GM20431 (cell line): ENCODE results near the gene NANS.

Experiments
- in situ Hi-C: fragments of 300-500 bp; cut with MseI, MboI; formaldehyde crosslinking; loops from one replicate; pipeline ENCODE4 v1.15.0; 2020; ENCODE audit warnings: low sequenced_read_pairs; ENCODE audit not compliant: unreplicated experiment

Gene NANS

DNA sequence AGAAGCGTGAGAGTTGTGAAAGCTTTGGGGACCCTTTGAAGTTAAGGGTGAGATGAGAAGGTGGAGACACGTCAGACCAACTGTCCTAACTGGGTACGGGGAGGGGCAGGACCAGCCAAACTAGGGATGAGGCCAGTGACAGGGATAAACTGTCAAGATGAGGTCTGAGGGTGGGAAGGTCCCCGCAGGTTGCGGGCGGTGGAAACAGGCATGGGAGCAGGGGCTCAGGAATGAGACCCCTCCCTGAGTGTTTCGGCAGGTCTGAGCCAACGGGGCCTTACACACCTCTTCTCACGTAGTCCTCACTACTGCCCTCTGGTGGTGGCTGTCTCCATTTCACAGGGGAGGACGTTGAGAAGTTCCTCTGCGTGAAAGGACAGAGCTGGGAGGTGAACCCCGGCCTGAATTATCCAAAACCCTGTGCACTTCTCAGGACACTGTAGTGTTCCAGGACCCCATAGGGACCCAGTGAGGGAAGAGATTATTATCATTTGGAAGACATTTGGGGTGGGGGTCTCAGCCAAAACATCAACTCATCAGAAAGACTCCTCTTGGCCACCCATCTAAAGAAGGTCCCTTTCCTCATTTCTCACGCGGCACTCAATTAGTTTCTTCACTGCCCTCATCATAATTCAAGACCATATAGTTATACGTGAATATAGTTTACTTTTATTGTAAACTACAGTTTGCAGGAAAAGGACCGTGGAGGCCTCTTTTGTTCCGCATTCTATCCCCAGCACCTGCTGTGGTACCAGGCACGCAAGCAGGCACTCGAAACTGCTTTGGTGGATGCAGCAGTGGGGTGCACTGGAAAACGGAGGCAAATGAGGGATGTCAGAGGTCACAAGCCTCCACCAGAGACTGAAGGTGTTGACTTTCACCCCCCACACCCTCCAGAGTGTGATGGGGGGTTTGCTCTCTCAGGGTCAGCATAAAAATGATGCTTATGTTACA lies 21.7 kb upstream of the NANS start:
- in situ Hi-C loops, result loop anchor here (10.0 kb wide), 1 partner anchor 110 kb away; the partner anchor contains the start of gene TRMO

DNA sequence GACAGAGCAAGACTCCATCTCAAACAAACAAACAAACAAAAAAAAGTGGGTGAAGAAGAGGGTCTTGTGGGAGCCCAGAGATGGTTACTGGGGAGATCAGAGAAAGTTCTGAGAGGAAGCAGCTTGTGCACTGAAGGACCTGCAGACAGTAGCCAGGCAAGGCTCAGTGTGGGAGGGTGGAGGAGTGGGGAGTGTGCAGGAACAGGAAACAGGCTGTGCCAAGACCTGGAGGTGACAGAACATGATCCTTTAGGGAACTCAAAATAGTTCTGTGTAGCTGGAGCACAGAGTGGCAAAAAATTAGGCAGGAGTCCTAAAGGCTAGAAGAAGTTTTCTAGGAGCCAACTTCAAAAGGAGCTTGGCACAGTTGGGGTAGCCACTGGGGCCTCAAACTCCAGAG lies 19.2 kb upstream of the NANS start:
- in situ Hi-C loops, result loop anchor here (10.0 kb wide), 1 partner anchor 113 kb away; the partner anchor contains the start of gene TRMO

DNA sequence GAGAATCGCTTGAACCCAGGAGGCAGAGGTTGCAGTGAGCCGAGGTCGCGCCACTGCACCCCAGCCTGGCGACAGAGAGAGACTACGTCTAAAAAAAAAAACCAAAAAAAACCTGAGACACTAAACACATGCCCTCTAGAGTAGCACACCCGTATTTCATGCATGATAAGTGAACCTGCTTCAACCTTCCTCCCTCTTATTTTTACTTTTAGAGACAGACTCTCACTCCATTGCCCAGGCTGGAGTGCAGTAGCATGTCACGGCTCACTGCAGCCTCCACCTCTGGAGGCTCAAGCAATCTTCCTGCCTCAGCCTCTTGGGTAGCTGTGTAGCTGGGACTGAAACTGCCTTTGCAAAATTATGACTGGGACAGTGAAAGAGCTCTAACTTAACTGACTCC lies 17.6 kb upstream of the NANS start:
- in situ Hi-C loops, result loop anchor here (10.0 kb wide), 1 partner anchor 114 kb away; the partner anchor contains the start of gene TRMO

DNA sequence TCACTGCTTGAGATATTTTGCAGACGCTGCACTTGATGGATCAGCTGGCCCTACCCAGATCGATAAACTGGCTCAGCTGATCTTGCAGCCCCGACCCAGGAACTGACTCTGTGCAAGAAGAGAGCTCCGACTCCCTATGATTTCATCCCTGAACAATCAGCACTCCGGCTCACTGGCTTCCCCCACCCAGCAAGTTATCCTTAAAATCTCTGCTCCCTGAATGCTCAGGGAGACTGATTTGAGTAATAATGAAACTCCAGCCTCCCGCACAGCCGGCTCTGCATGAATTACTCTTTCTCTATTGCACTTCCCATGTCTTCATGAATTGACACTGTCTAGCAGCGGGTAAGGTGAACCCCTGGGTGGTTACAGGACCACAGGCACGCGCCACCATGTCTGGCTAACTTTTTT lies 16.9 kb upstream of the NANS start:
- in situ Hi-C loops, result loop anchor here (10.0 kb wide), 1 partner anchor 115 kb away; the partner anchor contains the start of gene TRMO

DNA sequence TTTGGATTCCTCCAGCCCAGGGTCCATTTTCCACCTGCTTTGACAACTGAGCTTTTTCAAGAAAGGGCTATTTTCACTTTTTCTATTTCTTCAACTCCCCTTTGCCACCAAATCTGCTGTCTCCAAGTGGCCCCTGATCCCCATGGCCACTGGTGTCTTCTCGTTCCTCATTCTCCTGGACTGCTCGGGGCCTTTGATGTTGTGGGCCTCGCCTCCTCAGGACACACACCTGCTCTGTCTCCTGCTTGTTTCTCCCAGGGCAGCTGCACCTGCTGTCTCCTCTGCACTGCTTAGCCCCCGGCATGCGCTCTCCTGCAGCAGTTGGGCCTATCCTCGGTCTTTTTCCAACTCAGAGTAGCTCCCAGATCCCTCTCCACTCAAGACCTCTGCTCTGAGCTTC lies 16.3 kb upstream of the NANS start:
- in situ Hi-C loops, result no loop called here

DNA sequence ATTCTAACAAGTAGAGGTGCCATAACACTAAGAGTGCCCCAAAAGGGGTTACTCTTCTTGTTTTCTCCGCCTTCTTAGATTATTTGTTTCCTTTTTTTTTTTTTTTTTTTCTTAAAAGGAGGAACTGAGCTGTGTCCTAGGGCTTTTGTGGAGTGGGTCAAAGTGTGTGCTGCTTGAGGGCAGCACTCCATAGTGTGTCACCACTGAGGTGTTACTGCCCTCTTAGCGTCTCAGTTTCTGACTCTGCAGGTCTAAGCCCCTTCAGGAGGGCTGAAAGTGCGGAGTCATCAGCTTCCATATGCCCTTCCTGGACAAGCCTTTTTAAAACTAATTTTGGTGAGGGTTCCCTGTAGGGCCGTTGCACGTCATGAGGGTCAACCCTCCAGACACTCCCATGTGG lies 12.6 kb upstream of the NANS start:
- in situ Hi-C loops, result no loop called here

DNA sequence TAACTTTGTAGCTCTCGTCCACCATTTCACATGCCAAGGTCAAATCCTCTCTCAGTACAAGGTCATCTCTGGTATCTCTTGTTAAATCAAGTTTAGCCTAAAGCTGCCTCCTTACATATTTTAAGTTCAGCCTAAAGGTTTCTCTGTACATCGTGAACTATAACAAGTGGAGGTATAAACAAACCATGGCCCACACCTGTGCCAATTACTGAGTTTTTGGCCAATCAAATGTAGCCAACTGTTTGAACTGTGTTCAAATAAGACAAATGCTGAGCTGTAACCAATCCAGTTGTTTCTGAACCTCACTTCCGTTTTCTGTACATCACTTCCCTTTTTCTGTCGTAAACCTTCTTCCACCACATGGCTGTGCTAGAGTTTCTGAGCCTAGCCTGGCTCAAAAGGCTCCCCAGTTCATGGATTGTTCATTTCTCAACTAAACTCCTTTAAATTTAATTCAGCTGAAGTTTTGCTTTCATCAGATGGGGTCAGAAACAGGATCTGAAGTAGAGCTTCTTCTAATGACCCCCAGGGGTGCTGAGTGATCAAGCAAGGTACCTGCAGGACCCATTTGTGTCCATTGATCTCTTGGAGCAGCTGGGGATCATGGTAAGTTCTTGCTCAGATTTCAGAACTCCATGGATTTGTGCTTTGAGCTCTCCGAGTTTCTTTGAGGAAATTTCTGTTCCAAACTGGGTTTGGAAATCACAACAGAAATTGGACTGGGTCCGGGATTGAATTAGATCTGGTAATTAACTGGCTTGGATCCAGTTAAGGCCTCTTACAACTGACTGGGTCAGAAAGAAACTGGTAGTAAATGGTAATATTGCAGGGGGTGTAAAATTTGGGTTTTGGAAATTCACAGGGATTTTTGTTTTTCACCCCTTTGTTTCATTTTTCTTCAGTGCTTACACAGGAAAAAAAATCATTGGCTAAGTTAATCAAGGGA lies 11.0 kb upstream of the NANS start:
- in situ Hi-C loops, result no loop called here

DNA sequence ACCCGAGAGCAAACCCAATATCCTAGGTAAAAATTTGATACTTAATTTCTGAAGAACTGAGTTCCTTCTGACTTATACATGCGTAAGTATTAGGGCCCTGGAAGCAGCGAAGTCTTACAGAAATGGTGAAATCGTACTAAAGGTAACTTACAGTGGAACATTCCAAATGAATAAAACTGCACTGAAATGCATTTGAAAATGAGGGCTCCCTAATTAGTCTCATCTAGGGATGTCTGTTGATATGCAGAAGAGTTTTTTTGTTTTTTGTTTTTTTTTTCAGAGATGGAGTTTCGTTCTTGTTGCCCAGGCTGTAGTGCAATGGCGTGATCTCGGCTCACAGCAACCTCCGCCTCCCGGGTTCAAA lies 10.4 kb upstream of the NANS start:
- in situ Hi-C loops, result no loop called here

DNA sequence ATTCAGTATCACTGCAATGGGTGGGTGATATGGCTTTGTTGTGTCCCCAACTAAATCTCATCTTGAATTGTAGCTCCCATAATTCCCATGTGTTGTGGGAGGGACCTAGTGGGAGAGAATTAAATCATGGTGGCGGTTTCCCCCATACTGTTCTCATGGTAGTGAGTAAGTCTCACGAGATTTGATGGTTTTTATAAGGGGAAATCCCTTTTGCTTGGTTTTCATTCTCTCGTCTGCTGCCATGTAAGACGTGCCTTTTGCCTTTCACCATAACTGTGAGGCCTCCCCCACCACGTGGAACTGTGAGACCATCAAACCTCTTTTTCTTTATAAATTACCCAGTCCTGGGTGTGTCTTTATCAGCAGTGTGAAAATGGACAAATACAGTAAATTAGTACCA lies 9.5 kb upstream of the NANS start:
- in situ Hi-C loops, result no loop called here

DNA sequence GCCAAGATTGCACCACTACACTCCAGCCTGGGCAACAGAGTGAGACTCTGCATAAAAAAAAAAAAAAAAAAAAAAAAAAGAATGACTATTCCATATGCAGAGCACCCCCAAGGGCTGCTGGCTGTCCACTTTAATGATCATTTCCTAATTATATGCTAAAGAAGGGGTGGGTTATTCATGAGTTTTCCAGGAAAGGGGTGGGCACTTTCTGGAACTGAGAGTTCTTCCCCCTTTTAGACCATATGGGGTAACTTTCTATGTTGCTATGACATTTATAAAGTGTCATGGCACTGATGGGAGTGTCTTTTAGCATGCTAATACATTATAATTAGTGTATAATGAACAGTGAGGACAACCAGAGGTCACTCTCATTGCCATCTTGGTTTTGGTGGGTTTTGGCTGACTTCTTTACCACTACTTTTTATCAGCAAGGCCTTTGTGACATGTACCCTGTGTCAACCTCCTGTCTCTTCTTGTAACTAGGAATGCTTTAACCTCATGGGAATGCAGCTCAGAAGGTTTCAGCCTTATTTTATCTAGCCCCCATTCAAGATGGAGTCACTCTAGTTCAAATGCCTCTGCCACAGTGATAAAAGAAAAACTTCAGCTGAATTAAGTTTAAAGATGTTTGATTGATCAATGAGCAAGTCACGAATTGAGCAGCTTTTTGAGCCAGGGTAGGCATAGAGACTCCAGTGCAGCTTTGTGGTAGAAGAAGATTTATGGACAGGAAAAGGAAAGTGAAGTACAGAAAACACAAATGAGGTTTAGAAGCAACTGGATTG lies 7.1 kb upstream of the NANS start:
- in situ Hi-C loops, result no loop called here

DNA sequence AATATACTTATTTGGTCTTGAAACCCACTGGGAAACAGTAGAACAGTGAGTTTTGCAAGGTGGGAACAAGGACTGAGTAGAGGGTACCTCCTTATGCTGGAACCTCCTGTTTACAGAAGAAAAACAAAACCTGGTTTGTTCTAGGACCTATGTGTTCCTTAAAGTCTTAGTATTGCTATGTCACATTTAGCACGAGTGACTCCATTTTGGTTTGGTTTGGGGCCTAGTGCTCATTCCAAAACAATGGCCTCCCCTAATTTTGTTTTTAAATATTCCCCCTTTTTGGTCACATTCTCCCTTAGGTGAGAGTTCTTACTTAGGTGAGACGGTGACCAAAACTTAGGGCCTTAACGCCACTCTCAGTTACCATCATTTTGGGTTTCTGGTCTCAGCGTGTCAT lies 6.2 kb upstream of the NANS start:
- in situ Hi-C loops, result no loop called here

DNA sequence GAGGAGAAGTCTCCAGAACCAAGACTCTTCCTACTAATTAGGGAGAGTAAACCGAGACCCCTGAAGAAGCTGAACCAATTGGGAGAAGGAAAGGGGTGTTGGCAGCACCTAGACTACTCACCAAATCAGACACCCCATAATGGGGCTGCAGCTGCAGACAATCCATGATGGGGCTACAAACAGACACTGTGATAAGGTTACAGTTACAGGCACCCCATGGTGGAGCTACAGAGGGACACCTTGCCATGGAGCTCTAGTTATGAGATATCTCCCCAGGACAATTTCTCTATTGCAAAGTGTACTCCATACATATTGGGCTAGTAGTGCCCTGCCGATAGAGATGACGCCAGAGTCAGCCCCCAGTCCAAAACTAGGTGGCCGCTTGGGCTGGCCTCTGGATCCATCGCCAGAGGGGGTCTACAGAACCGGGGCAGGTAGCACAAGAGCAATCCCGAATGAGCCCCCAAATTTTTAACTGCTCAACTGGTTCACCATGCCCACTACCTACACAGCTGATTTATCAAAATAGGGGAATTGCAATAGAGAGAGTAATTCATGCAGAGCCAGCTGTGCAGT lies 2.1 kb upstream of the NANS start:
- in situ Hi-C loops, result no loop called here

DNA sequence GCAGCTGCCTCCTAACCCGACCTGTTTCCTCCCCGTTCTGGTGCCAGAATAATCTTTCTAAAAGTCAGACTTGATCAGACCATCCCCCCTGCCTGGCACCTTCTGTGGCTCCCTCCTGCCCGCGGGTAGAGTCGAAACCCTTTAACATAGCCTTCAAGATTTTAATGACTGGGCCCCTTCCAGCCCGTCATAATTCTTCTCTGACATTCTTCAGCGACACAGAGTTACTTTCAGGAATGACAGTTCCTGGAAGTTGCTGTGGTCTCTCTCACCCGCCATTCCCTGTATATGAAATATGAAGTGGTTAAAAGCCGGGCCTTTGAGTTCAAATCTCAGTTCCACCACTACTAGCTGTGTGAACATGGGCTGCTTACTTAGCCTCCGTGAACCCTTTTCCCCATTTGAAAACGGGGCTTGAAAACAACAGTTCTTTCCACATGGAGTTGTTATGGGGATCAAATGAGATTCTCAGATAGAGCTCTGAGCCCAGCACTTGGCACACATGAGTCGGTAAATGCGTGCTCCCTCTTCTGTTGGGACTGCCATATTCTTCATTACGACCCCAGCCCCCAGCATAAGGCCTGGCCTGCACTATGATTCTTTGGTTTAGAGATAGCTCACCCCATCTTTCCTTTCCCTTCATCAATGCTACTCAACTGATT lies 737 bp downstream of the NANS start:
- in situ Hi-C loops, result no loop called here

DNA sequence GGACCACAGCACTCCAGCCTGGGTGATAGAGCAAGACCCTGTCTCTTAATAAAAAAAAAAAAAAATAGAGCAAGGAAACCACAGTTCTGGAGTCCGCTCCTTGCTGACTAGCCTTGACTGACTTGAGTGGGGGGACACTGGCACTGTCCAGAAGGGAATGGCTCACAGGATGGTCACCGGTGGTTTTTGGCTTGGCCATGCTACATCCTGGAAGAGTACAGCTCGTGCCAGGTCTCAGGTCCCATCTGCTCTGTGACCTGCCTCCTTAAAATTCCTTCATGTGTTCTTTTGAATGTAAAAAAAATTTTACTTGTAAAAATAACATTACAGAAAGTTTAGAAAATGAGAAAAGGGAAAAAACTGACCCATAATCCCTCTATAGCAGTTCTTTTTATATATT lies 5.6 kb downstream of the NANS start:
- in situ Hi-C loops, result no loop called here

DNA sequence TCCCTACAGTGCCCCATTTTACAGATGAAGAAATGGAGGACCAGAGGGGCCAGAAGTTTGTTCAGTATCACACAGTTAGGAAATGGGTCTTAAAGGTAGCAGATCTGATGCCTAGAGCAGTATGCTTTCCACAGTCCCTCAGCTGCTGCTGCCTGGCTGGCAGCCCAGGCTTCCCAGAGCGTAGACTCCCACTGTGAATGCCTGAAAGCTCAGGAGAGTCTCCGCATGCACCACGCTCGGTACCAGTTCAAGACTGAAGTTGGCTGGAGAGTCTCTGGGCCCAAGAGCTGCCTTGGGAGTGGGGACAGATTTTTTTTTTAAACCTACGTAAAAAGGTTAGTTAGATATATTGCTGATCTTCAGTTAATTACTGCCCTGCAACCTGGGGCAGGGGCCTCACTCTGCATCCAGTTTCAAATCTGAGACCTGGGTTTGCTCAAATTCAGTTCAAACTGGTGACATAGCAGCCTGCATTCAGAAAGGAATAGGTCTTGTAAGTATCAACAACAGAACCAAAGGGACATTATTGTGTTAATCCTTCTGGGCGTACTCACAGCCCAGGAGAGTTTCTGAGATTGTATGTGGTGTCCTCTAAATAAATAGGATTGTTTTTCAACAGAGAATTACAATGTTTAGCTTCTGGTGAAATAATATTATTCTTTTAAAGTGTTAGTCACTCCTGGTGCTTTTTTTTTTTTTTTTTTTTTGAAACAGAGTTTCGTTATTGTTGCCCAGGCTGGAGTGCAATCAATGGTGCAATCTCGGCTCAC lies 8.3 kb downstream of the NANS start:
- in situ Hi-C loops, result no loop called here

DNA sequence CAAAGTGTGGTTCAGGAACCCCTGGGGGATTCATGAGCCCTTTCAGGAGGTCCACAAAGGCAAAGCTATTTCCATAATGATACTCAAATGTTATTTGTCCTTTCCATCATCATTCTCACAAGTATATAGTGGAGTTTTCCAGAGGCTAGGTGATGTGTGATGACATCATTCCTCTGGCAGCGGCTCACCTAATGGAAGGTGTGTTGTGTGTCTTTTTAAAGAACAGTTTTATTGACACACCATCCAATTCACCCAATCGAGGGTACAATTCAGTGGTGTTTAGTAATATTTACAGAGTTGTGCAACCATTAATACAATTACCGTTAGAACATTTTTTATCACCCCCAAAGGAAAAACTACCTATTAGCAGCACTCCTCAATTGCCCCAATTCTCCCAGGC lies 9.7 kb downstream of the NANS start:
- in situ Hi-C loops, result no loop called here

DNA sequence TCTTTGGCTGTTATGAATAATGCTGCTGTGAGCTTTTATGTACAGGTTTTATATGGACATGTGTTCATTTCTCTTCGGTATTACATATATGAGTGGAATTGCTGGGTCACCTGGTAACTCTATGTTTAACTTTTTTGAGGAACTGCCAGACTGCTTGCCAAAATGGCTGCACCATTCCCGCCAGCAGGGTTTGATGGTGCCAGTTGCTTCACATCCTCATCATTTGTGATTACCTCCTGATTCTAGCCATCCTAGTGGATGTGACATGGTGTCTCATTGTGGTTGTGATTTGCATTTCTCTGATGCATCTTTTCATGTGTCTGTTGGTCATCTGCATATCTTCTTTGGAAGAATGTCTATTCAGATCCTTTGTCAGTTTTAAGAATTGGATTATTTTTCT lies 10.7 kb downstream of the NANS start:
- in situ Hi-C loops, result no loop called here

DNA sequence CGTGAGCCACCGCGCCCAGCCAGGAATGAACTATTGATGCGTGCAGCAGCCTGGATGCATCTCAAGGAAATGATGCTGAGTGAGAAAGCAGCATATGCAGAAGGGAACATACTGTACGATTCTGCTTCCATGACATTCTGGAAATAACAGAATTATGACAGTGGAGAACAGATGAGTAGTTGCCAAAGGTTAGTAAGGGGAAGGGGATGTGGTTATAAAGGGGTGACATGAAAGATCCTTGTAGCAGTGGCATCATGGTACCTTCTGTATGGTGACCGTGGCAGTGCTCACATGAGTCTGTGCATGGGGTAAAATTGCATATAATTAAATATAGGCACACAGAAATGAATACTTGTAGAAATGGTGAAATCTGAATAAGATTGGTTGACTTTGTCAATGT lies 13.0 kb downstream of the NANS start:
- in situ Hi-C loops, result no loop called here
